DOHH2 (cell line): ENCODE data around the gene A4GALT.

Experiments used
- H3F3A ChIP-seq: fragments of 200-600 bp; sonication (generic), shearing (Covaris generic); 2 replicates; pipeline ENCODE4 v1.6.0; 2016; ENCODE audit warnings: antibody characterized with exemption, mild to moderate bottlenecking; ENCODE audit not compliant: control insufficient read depth, insufficient read depth
- H3K27ac ChIP-seq: fragments of 200-600 bp; sonication (generic); 2 replicates; pipeline ENCODE4 v1.5.1; 2014; ENCODE audit warnings: low read depth, mild to moderate bottlenecking, low read length, moderate library complexity
- H3K27me3 ChIP-seq: fragments of 200-600 bp; sonication (generic); 2 replicates; pipeline ENCODE4 v1.6.1; 2014; ENCODE audit warnings: mild to moderate bottlenecking, low read length, mixed read lengths; ENCODE audit not compliant: control insufficient read depth
- H3K36me3 ChIP-seq: fragments of 200-600 bp; sonication (generic); 2 replicates; pipeline ENCODE4 v1.6.1; 2014; ENCODE audit warnings: mild to moderate bottlenecking, low read length, moderate library complexity, mixed read lengths; ENCODE audit not compliant: control insufficient read depth
- H3K4me1 ChIP-seq: fragments of 200-600 bp; sonication (generic); 2 replicates; pipeline ENCODE4 v1.6.1; 2014; ENCODE audit warnings: mild to moderate bottlenecking, low read length, mixed read lengths; ENCODE audit not compliant: control insufficient read depth
- H3K4me2 ChIP-seq: fragments of 200-600 bp; sonication (generic); 2 replicates; pipeline ENCODE4 v1.6.0; 2014; ENCODE audit warnings: mild to moderate bottlenecking, low read length, moderate library complexity
- H3K4me3 ChIP-seq: fragments of 200-600 bp; sonication (generic); 2 replicates; pipeline ENCODE4 v1.5.1; 2014; ENCODE audit warnings: mild to moderate bottlenecking, low read length, mixed read lengths
- H3K79me2 ChIP-seq: fragments of 200-600 bp; sonication (generic); 2 replicates; pipeline ENCODE4 v1.6.1; 2014; ENCODE audit warnings: mild to moderate bottlenecking, low read length, mixed read lengths; ENCODE audit not compliant: control insufficient read depth
- H3K9me2 ChIP-seq: fragments of 200-600 bp; sonication (generic); replicated peaks from 2 replicates; pipeline ENCODE4 v1.6.1; 2014; ENCODE audit warnings: mild to moderate bottlenecking, low read length, mixed read lengths; ENCODE audit not compliant: control insufficient read depth
- H3K9me3 ChIP-seq: fragments of 200-600 bp; sonication (generic); 2 replicates; pipeline ENCODE4 v1.6.1; 2014; ENCODE audit warnings: antibody characterized with exemption, low read length, mixed read lengths; ENCODE audit not compliant: control insufficient read depth, insufficient read depth
- H4K20me1 ChIP-seq: fragments of 200-600 bp; sonication (generic); 2 replicates; pipeline ENCODE4 v1.6.0; 2014; ENCODE audit warnings: low read depth, mild to moderate bottlenecking, antibody characterized with exemption, low read length, moderate library complexity; ENCODE audit not compliant: control insufficient read depth, insufficient read depth
- CTCF ChIP-seq: fragments of 200-600 bp; sonication (generic); IDR thresholded peaks from one replicate; pipeline ENCODE4 v1.5.1; 2014; ENCODE audit warnings: antibody characterized with exemption, mild to moderate bottlenecking, low read depth, low read length; ENCODE audit not compliant: poor library complexity, severe bottlenecking
- EZH2phosphoT487 ChIP-seq: fragments of 200-600 bp; sonication (generic); IDR thresholded peaks from 2 replicates; pipeline ENCODE4 v1.6.1; 2017; ENCODE audit warnings: borderline replicate concordance, mild to moderate bottlenecking, antibody characterized with exemption, low read length, moderate library complexity, mixed read lengths

The A4GALT gene

GRCh38 chr22:42664976-42665831, 55.5 kb downstream of the A4GALT start:
- Histone ChIP-seq H3K79me2 (no peaks in the 10 kb centered on the region), H3K27me3 (no peaks in the 10 kb centered on the region), H3K27ac (peak overlapping the region; percentile 63), H3K4me3 (peak overlapping the region; percentile 28), H3K36me3 (no peaks in the 10 kb centered on the region), H3K9me3 (no peaks in the 10 kb centered on the region), H3K4me1 (peaks cover 71% of the 10 kb centered on the region), H3F3A (peaks cover 16% of the 10 kb centered on the region), H3K4me2 (peak overlapping the region; percentile 58), H4K20me1 (no peaks in the 10 kb centered on the region), H3K9me2 (no peaks in the 10 kb centered on the region)
- TF ChIP-seq EZH2phosphoT487 (no peak), CTCF (no peak)

GRCh38 chr22:42661985-42662831, 58.5 kb downstream of the A4GALT start:
- no peaks in the 10 kb centered on the region for H3K9me3 ChIP-seq

GRCh38 chr22:42656578-42656977, 64.1 kb downstream of the A4GALT start:
- Histone ChIP-seq H3K27ac (no peak overlapping the region), H3K79me2 (no peaks in the 10 kb centered on the region)
- no peak for TF ChIP-seq CTCF
- TF ChIP-seq EZH2phosphoT487: no peak

More at GRCh38 chr22:42661985-42662831, 58.5 kb downstream of the A4GALT start:
- Histone ChIP-seq H3K9me2 (no peaks in the 10 kb centered on the region), H3K4me1 (peaks cover 60% of the 10 kb centered on the region), H3K4me3 (peak overlapping the region; percentile 89), H3K36me3 (no peaks in the 10 kb centered on the region), H3K4me2 (peak overlapping the region; percentile 100), H4K20me1 (no peaks in the 10 kb centered on the region), H3F3A (peaks cover 22% of the 10 kb centered on the region), H3K27ac (peak overlapping the region; percentile 38), H3K79me2 (no peaks in the 10 kb centered on the region), H3K27me3 (no peaks in the 10 kb centered on the region)
- TF ChIP-seq CTCF (peak; percentile 85), EZH2phosphoT487 (no peak)

More at GRCh38 chr22:42656578-42656977, 64.1 kb downstream of the A4GALT start:
- no peaks in the 10 kb centered on the region for H3K27me3 ChIP-seq
- H3K4me1 ChIP-seq: peaks cover 50% of the 10 kb centered on the region
- H3K36me3 ChIP-seq: no peaks in the 10 kb centered on the region
- peaks cover 10% of the 10 kb centered on the region; the same call in 1 of the 2 replicates for H3F3A ChIP-seq
- H4K20me1 ChIP-seq: no peaks in the 10 kb centered on the region
- H3K4me3 ChIP-seq: no peak overlapping the region
- H3K9me2 ChIP-seq: no peaks in the 10 kb centered on the region
- H3K9me3 ChIP-seq: no peaks in the 10 kb centered on the region
- no peak overlapping the region for H3K4me2 ChIP-seq
